IMR-90 (cell line): ENCODE measurements around the gene ANKEF1. TPM values are rescaled to one million over a fixed set of nuclear protein-coding genes. Genes with fewer than 3 reads are reported as not detected.

Experiments
- ATAC-seq: fragments of 200-7000 bp; cut with Tn5 transposase; 2 replicates; pipeline ENCODE4 v1.9.1; 2020; ENCODE audit warnings: low read depth, mild to moderate bottlenecking, moderate library complexity
- BruUV-seq: library from RNA; stranded (reverse); fragments of 400-500 nt; replicated peaks from 2 replicates; lab custom pipeline; 2021; lab: Mats Ljungman, UMichigan
- CTCF ChIA-PET: fragments of 300-600 bp; formaldehyde crosslinking; extraction: SDS; loops from one replicate; lab custom pipeline; 2021; ENCODE audit warnings: antibody characterized with exemption; lab: Yijun Ruan, JAX
- POLR2A ChIA-PET: fragments of 300-600 bp; sonication (Branson Sonifier 250); formaldehyde crosslinking; loops from one replicate; lab custom pipeline; 2022; ENCODE audit warnings: antibody characterized with exemption; ENCODE audit not compliant: unreplicated experiment; lab: Charles Lee
- DNase-seq: peaks from one replicate; pipeline ENCODE4 v3.0.0; 2013
- H2AFZ ChIP-seq: replicated peaks from 2 replicates; pipeline ENCODE3; 2013; ENCODE audit warnings: low read length, mild to moderate bottlenecking; ENCODE audit not compliant: poor library complexity
- H2AK5ac ChIP-seq: 2 replicates; pipeline ENCODE4 v1.6.1; 2013; ENCODE audit warnings: low read depth, low read length, inconsistent platforms
- H2AK9ac ChIP-seq: replicated peaks from 2 replicates; pipeline ENCODE3; 2013; ENCODE audit warnings: mild to moderate bottlenecking, low read depth, low read length, moderate library complexity; ENCODE audit not compliant: poor library complexity
- H2BK120ac ChIP-seq: 2 replicates; pipeline ENCODE4 v1.6.1; 2013; ENCODE audit warnings: low read depth, low read length, inconsistent platforms
- H2BK15ac ChIP-seq: 3 replicates; pipeline ENCODE4 v1.6.1; 2013; ENCODE audit warnings: low read depth, low read length, inconsistent platforms
- H2BK20ac ChIP-seq: 2 replicates; pipeline ENCODE4 v1.6.1; 2013; ENCODE audit warnings: low read depth, mild to moderate bottlenecking, inconsistent platforms, low read length, moderate library complexity
- H2BK5ac ChIP-seq: 2 replicates; pipeline ENCODE4 v1.6.1; 2013; ENCODE audit warnings: mild to moderate bottlenecking, low read depth, low read length, inconsistent platforms; ENCODE audit not compliant: poor library complexity, severe bottlenecking
- H3K14ac ChIP-seq: replicated peaks from 2 replicates; pipeline ENCODE4 v1.6.1; 2013; ENCODE audit warnings: low read depth, low read length, inconsistent platforms
- H3K18ac ChIP-seq: 2 replicates; pipeline ENCODE4 v1.6.1; 2013; ENCODE audit warnings: low read depth, low read length, control low read depth
- H3K23ac ChIP-seq: 2 replicates; pipeline ENCODE4 v1.6.1; 2013; ENCODE audit warnings: low read depth, low read length, inconsistent platforms
- H3K27ac ChIP-seq: 2 replicates; pipeline ENCODE4 v1.5.1; 2013; ENCODE audit warnings: mild to moderate bottlenecking, control low read depth, low read length; ENCODE audit not compliant: insufficient read depth
- H3K27me3 ChIP-seq: 2 replicates; pipeline ENCODE4 v1.6.1; 2013; ENCODE audit warnings: low read length; ENCODE audit not compliant: control insufficient read depth, insufficient read depth
- H3K36me3 ChIP-seq: 2 replicates; pipeline ENCODE4 v1.6.1; 2013; ENCODE audit warnings: low read length, mixed read lengths; ENCODE audit not compliant: control insufficient read depth, insufficient read depth
- H3K4ac ChIP-seq: 2 replicates; pipeline ENCODE4 v1.6.1; 2013; ENCODE audit warnings: low read depth, low read length, inconsistent platforms
- H3K4me1 ChIP-seq: 2 replicates; pipeline ENCODE4 v1.6.1; 2013; ENCODE audit warnings: low read length, mixed read lengths; ENCODE audit not compliant: control insufficient read depth, insufficient read depth
- H3K4me2 ChIP-seq: 2 replicates; pipeline ENCODE4 v1.6.1; 2013; ENCODE audit warnings: low read depth, mild to moderate bottlenecking, control low read depth, low read length, moderate library complexity
- H3K4me3 ChIP-seq: 2 replicates; pipeline ENCODE4 v1.5.1; 2013; ENCODE audit warnings: low read depth, mild to moderate bottlenecking, control low read depth, low read length, moderate library complexity; ENCODE audit not compliant: insufficient read depth
- H3K56ac ChIP-seq: 2 replicates; pipeline ENCODE4 v1.6.1; 2013; ENCODE audit warnings: low read length, inconsistent platforms; ENCODE audit not compliant: insufficient read depth; ENCODE audit errors: extremely low read depth
- H3K79me1 ChIP-seq, 2 experiments: 2 replicates each; pipeline ENCODE4 v1.6.1; 2013; ENCODE audit warnings: low read length in 2 of 2, inconsistent platforms in 1 of 2, low read depth in 1 of 2
- H3K9ac ChIP-seq: 2 replicates; pipeline ENCODE4 v1.6.1; 2013; ENCODE audit warnings: low read depth, low read length, control low read depth
- H3K9me1 ChIP-seq: 2 replicates; pipeline ENCODE4 v1.6.1; 2013; ENCODE audit warnings: low read length, inconsistent platforms; ENCODE audit not compliant: insufficient read depth
- H3K9me3 ChIP-seq: 2 replicates; pipeline ENCODE4 v1.6.1; 2013; ENCODE audit warnings: low read length; ENCODE audit not compliant: control insufficient read depth, insufficient read depth
- H4K20me1 ChIP-seq: 2 replicates; pipeline ENCODE4 v1.6.1; 2013; ENCODE audit warnings: low read length, inconsistent platforms; ENCODE audit not compliant: insufficient read depth
- H4K5ac ChIP-seq: 2 replicates; pipeline ENCODE4 v1.6.1; 2013; ENCODE audit warnings: mild to moderate bottlenecking, low read depth, low read length, control low read depth
- H4K8ac ChIP-seq, 2 experiments: 2 replicates each; pipeline ENCODE4 v1.6.1; 2013; ENCODE audit warnings: low read depth in 2 of 2, low read length in 2 of 2, control low read depth in 1 of 2, inconsistent platforms in 1 of 2
- H4K91ac ChIP-seq: 2 replicates; pipeline ENCODE4 v1.6.1; 2013; ENCODE audit warnings: low read depth, low read length, inconsistent platforms; ENCODE audit not compliant: insufficient read depth
- BHLHE40 ChIP-seq: fragments of 150-350 bp; IDR thresholded peaks from 2 replicates; pipeline ENCODE4 v1.6.1; 2016; ENCODE audit warnings: mild to moderate bottlenecking, low read depth, low read length
- CEBPB ChIP-seq: IDR thresholded peaks from 2 replicates; pipeline ENCODE4 v1.6.1; 2012; ENCODE audit warnings: low read depth, low read length, improper control_type of control experiment
- CHD1 ChIP-seq: IDR thresholded peaks from 2 replicates; pipeline ENCODE4 v1.6.1; 2012; ENCODE audit warnings: low read depth, low read length, improper control_type of control experiment
- CTCF ChIP-seq: conservative IDR thresholded peaks from 2 replicates; pipeline ENCODE4 v1.5.1; 2012; ENCODE audit warnings: mild to moderate bottlenecking, low read depth, low read length, improper control_type of control experiment
- ELK1 ChIP-seq: fragments of 150-350 bp; IDR thresholded peaks from 2 replicates; pipeline ENCODE4 v1.6.1; 2016; ENCODE audit warnings: low read depth, mild to moderate bottlenecking, low read length, moderate library complexity, borderline replicate concordance
- FOS ChIP-seq: fragments of 150-350 bp; IDR thresholded peaks from 2 replicates; pipeline ENCODE4 v1.6.1; 2016; ENCODE audit warnings: low read depth, low read length
- MAFK ChIP-seq: IDR thresholded peaks from 2 replicates; pipeline ENCODE4 v1.6.1; 2012; ENCODE audit warnings: low read depth, low read length, improper control_type of control experiment
- MAZ ChIP-seq: IDR thresholded peaks from 2 replicates; pipeline ENCODE4 v1.6.1; 2012; ENCODE audit warnings: low read depth, mild to moderate bottlenecking, low read length, improper control_type of control experiment, moderate library complexity, borderline replicate concordance
- MXI1 ChIP-seq: IDR thresholded peaks from 2 replicates; pipeline ENCODE4 v1.6.1; 2012; ENCODE audit warnings: low read depth, mild to moderate bottlenecking, low read length, moderate library complexity, borderline replicate concordance
- NFE2L2 ChIP-seq: fragments of 150-350 bp; IDR thresholded peaks from 2 replicates; pipeline ENCODE4 v1.6.1; 2016; ENCODE audit warnings: low read depth, mild to moderate bottlenecking, low read length
- POLR2A ChIP-seq: IDR thresholded peaks from 2 replicates; pipeline ENCODE4 v1.6.1; 2012; ENCODE audit warnings: mild to moderate bottlenecking, low read depth, low read length
- RAD21 ChIP-seq: IDR thresholded peaks from 2 replicates; pipeline ENCODE4 v1.6.1; 2012; ENCODE audit warnings: low read length, improper control_type of control experiment
- RCOR1 ChIP-seq: IDR thresholded peaks from 2 replicates; pipeline ENCODE4 v1.6.1; 2012; ENCODE audit warnings: mild to moderate bottlenecking, low read length, improper control_type of control experiment; ENCODE audit not compliant: insufficient replicate concordance
- RFX5 ChIP-seq: IDR thresholded peaks from 2 replicates; pipeline ENCODE4 v1.8.0; 2012; ENCODE audit warnings: low read depth, mild to moderate bottlenecking, low read length, moderate library complexity
- SMC3 ChIP-seq: fragments of 150-350 bp; IDR thresholded peaks from 2 replicates; pipeline ENCODE4 v1.6.1; 2016; ENCODE audit warnings: low read depth, mild to moderate bottlenecking, antibody characterized with exemption, low read length, moderate library complexity
- USF2 ChIP-seq: fragments of 150-350 bp; IDR thresholded peaks from 2 replicates; pipeline ENCODE4 v1.6.1; 2017; ENCODE audit warnings: mild to moderate bottlenecking, antibody characterized with exemption, low read length, low read depth
- WGBS, 2 experiments: methylation state at CpG; one replicate each; pipeline versions ENCODE4 v1.1.5 to v1.1.7; 2013; ENCODE audit warnings: missing lambda C conversion rate in 2 of 2; ENCODE audit not compliant: insufficient read length in 1 of 2; ENCODE audit errors: extremely low coverage in 2 of 2; 5-methylcytosine and 5-hydroxymethylcytosine counted together
- dilution Hi-C: fragments of 300-500 bp; cut with HindIII; formaldehyde crosslinking; loops from one replicate; pipeline ENCODE4 v1.14.3; 2018; ENCODE audit warnings: low sequenced_read_pairs; ENCODE audit not compliant: unreplicated experiment
- in situ Hi-C: fragments of 300-500 bp; cut with MboI; formaldehyde crosslinking; loops from 3 replicates; pipeline ENCODE4 v1.14.3; 2019; ENCODE audit warnings: low sequenced_read_pairs, inconsistent platforms, mixed read lengths
- intact Hi-C: fragments of 100-400 bp; cut with micrococcal nuclease; formaldehyde crosslinking; loops from 2 replicates; pipeline ENCODE4 v1.10.0; 2022
- polyA plus RNA-seq, 3 experiments: library from polyadenylated mRNA; depleted of rRNA; stranded (reverse); fragments of >200 nt; gene quantifications; 2 replicates each; pipeline ENCODE4 v1.2.3, GENCODE V29; 2012; ENCODE audit warnings: low replicate concordance in 1 of 3
- total RNA-seq: library from RNA; depleted of rRNA; stranded (reverse); fragments of >200 nt; gene quantifications from 2 replicates; pipeline ENCODE4 v1.2.3, GENCODE V29; 2012

The ANKEF1 gene
- total and polyA plus RNA-seq, 2 of the 4 experiments (the other 2 are of a cell fraction): 0.31 to 0.54 TPM

GRCh38 chr20:9999645-10000044 is 35.1 kb upstream of the ANKEF1 start:
- no peak overlapping the region for H2BK5ac ChIP-seq
- no peak overlapping the region for H4K5ac ChIP-seq
- no peak overlapping the region for H3K18ac ChIP-seq
- in situ Hi-C loops (loop anchor here (25.0 kb wide), 1 partner anchor 538 kb away; no protein-coding TSS in a partner anchor), intact Hi-C loops (loop anchor here (5.0 kb wide), 1 partner anchor 73 kb away; no protein-coding TSS in a partner anchor), dilution Hi-C loops (no loop called here)
- CTCF ChIA-PET: interaction anchor here (1.6 kb wide), 1 partner anchor 427 kb away, joined by 4 read pairs; no protein-coding TSS in a partner anchor
- ATAC-seq (no peak), DNase-seq (no peak)
- H4K91ac ChIP-seq: no peak overlapping the region
- H3K4me3 ChIP-seq: no peak overlapping the region
- BruUV-seq: no TSS peak
- POLR2A ChIA-PET: no interaction called here
- H3K4me2 ChIP-seq: no peak overlapping the region
- H3K27me3 ChIP-seq: no peaks in the 10 kb centered on the region
- no peak overlapping the region for H3K4ac ChIP-seq
- H3K56ac ChIP-seq: no peak overlapping the region
- H3K4me1 ChIP-seq: no peaks in the 10 kb centered on the region
- H3K79me1 ChIP-seq: no peaks in the 10 kb centered on the region
- H3K27ac ChIP-seq: no peak overlapping the region
- no peak overlapping the region for H2BK20ac ChIP-seq
- H3K14ac ChIP-seq: no peak overlapping the region
- no CpG with 5 or more reads among the region's 1 CpG for WGBS, 2 experiments
- TF ChIP-seq NFE2L2: no peak
- TF ChIP-seq SMC3: no peak
- TF ChIP-seq MAFK: no peak
- no peak for TF ChIP-seq CTCF
- no peak for TF ChIP-seq FOS
- TF ChIP-seq MXI1: no peak
- TF ChIP-seq BHLHE40: no peak
- no peak for TF ChIP-seq ELK1
- no peak for TF ChIP-seq RFX5
- TF ChIP-seq MAZ: no peak
- TF ChIP-seq USF2: no peak
- TF ChIP-seq RCOR1: no peak
- no peak for TF ChIP-seq CHD1
- no peak for TF ChIP-seq RAD21
- no peak for TF ChIP-seq POLR2A
- no peak for TF ChIP-seq CEBPB
- H2AK9ac ChIP-seq: no peak overlapping the region
- H4K8ac ChIP-seq: no peak overlapping the region
- no peak overlapping the region for H2BK15ac ChIP-seq
- H3K9me3 ChIP-seq: no peaks in the 10 kb centered on the region
- H3K9ac ChIP-seq: no peak overlapping the region
- no peak overlapping the region for H3K23ac ChIP-seq
- no peaks in the 10 kb centered on the region for H3K36me3 ChIP-seq
- no peaks in the 10 kb centered on the region for H4K20me1 ChIP-seq
- H2BK120ac ChIP-seq: no peak overlapping the region
- H3K9me1 ChIP-seq: no peaks in the 10 kb centered on the region
- H2AFZ ChIP-seq: no peak overlapping the region
- H2AK5ac ChIP-seq: no peak overlapping the region
